GM12891 (cell line): ENCODE results near the gene DBN1.
"Not testable (repeated sequence)": the region's sequence is repeated elsewhere in the genome, so short reads cannot be mapped to it uniquely, and the experiment has no call there.

Experiments
- PAX5 ChIP-seq: IDR thresholded peaks from 2 replicates; pipeline ENCODE4 v1.6.1; 2011; ENCODE audit warnings: low read length, moderate library complexity, mild to moderate bottlenecking; ENCODE audit not compliant: insufficient read depth, severe bottlenecking
- POLR2A ChIP-seq: IDR thresholded peaks from 2 replicates; pipeline ENCODE4 v1.6.1; 2011; ENCODE audit warnings: low read depth, low read length, control low read depth
- POLR2AphosphoS5 ChIP-seq: IDR thresholded peaks from 2 replicates; pipeline ENCODE4 v1.6.1; 2011; ENCODE audit warnings: low read depth, low read length, control low read depth
- SPI1 ChIP-seq: IDR thresholded peaks from 2 replicates; pipeline ENCODE4 v1.6.1; 2011; ENCODE audit warnings: low read depth, low read length, control low read depth
- TAF1 ChIP-seq: IDR thresholded peaks from 2 replicates; pipeline ENCODE4 v1.6.1; 2011; ENCODE audit warnings: low read depth, low read length, control low read depth

GRCh38 chr5:177420472-177420871, 53.0 kb downstream of the DBN1 start:
- TF ChIP-seq TAF1, POLR2A, POLR2AphosphoS5, SPI1, PAX5: not testable (repeated sequence)
